GM12875 (cell line): ENCODE results near the gene ANGEL2.
"Not testable (repeated sequence)": the region's sequence is repeated elsewhere in the genome, so short reads cannot be mapped to it uniquely, and the experiment has no call there.

ENCODE experiments used
- H3K4me3 ChIP-seq: one replicate; pipeline ENCODE4 v1.5.1; 2011; ENCODE audit warnings: low read depth, low read length, control low read depth
- TF ChIP-seq, protein P1 (sequence below): IDR thresholded peaks from 2 replicates; pipeline ENCODE4 v1.5.1; 2011; ENCODE audit warnings: low read depth, mild to moderate bottlenecking, control low read depth, inconsistent platforms, low read length, moderate library complexity, borderline replicate concordance; ENCODE audit not compliant: insufficient read depth

ANGEL2 gene

GRCh38 chr1:213054142-213054541 is 38.5 kb upstream of the ANGEL2 start:
- TF ChIP-seq, protein P1, sequence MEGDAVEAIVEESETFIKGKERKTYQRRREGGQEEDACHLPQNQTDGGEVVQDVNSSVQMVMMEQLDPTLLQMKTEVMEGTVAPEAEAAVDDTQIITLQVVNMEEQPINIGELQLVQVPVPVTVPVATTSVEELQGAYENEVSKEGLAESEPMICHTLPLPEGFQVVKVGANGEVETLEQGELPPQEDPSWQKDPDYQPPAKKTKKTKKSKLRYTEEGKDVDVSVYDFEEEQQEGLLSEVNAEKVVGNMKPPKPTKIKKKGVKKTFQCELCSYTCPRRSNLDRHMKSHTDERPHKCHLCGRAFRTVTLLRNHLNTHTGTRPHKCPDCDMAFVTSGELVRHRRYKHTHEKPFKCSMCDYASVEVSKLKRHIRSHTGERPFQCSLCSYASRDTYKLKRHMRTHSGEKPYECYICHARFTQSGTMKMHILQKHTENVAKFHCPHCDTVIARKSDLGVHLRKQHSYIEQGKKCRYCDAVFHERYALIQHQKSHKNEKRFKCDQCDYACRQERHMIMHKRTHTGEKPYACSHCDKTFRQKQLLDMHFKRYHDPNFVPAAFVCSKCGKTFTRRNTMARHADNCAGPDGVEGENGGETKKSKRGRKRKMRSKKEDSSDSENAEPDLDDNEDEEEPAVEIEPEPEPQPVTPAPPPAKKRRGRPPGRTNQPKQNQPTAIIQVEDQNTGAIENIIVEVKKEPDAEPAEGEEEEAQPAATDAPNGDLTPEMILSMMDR: no peak
- no peak overlapping the region for H3K4me3 ChIP-seq

GRCh38 chr1:213053455-213053854 is 37.8 kb upstream of the ANGEL2 start:
- TF ChIP-seq, protein P1: no peak
- H3K4me3 ChIP-seq: no peak overlapping the region

- TF ChIP-seq, protein P1: no peak
Observed at GRCh38 chr1:213051881-213052202, 36.2 kb upstream of the ANGEL2 start.

DNA sequence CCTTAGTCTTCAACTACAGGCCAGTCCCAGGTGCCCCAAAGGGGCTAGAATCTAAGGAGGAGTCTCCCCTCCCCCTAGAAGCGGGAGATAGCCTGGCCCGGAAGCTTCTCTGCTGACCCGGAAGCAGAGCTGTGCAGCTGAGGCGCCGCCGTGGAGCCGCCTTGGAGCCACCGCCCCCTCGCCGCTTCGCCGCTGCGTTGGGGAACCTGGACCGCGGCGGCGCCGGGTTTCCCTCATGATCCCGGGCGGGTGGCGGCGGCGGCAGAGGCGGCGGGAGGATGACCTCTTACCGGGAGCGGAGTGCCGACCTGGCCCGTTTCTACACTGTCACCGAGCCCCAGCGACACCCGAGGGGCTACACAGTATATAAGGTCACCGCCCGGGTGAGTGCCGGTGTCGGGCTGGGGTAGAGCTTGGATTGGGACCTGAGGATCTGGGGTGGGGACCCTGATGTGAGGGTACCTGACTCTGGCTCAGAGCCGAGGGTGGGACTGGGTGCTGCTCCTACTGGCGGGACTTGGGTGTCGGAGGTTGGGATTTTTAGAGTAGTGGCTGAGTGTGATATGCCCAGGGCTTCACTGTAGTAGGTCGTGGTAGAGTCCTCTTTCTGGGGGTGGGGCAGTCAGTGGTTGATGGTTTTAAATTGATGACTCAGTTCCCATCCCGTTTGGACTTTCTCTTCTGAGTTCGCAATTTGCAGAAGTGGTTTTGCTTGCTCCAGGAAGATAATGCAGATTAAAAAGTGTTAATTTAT is 35.6 kb upstream of the ANGEL2 start, which contains the start of gene RPS6KC1:
TSS of gene RPS6KC1 (plus strand) at position 115 of the 754 bp plus-strand sequence. CDS start at position 279, 164 bp downstream.
- TF ChIP-seq, protein P1: 0 out of 2 replicates have a peak, but pooled peaks have one; percentile 3

More at GRCh38 chr1:213051881-213052202, 36.2 kb upstream of the ANGEL2 start:
- peak overlapping the region; percentile 84 for H3K4me3 ChIP-seq

DNA sequence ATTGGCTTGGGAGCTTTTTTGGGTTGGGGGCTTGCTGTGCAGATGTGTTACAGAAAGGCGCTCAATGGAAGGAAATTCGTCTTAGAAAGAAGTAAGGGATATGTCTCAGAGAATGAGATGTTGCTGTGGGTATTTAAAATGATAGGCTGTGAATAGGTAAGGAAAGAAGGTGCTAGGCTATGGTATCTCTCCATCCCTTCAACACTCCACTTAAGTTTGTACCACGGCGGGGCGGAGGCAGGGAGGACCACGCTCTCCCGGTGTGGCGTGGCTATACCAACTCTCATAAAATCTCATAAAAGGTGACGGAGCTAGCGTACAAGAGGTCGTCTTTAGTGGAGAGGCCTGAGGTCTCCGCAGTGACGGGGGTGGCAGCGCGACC is 35.1 kb upstream of the ANGEL2 start:
- peak overlapping the region; percentile 84 for H3K4me3 ChIP-seq
- TF ChIP-seq, protein P1: no peak

More for the DNA sequence above, 35.6 kb upstream of the ANGEL2 start, which contains the start of gene RPS6KC1:
- H3K4me3 ChIP-seq: peak within 1 kb of the TSS; percentile 84

- TF ChIP-seq, protein P1: no peak
- H3K4me3 ChIP-seq: no peak overlapping the region
Observed at GRCh38 chr1:213049232-213049631, 33.6 kb upstream of the ANGEL2 start.

DNA sequence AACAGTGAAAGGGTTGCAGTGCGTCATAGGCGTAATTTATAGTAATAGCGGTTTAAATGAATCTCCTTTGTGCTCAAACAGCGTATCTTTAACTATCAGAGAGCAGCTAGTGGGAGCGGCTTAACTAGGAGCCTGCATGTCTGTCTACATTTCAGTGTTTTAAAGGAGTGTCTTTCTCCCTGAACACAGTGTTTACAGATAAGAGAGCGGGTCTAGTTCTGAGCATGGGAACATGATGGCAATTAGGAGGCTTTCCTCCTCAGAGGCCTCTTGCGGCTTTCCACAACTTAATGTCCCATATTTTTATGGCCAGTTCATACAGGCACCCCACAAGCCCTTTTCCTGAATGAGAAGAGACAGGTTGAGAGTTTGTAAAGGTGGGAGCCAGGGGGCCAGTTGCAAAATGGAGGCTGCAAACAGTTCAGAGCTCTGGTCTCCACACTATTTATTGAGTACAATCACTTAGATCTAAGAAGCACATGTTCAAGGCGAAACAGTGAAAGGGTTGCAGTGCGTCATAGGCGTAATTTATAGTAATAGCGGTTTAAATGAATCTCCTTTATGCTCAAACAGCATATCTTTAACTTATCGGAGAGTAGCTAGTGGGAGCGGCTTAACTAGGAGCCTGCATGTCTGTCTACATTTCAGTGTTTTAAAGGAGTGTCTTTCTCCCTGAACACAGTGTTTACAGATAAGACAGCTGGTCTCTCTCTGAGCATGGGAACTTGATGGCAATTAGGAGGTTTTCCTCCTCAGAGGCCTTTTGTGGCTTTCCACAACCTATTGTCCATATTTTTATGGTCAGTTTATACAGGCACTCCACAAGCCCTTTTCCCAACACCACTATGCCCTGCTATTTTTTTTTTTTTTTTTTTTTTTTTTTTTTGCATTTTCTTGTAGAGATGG is 29.9 kb upstream of the ANGEL2 start:
- H3K4me3 ChIP-seq: not testable (repeated sequence)
